ENCODE data around the gene TBX4. TPM values are rescaled to one million over a fixed set of nuclear protein-coding genes. Genes with fewer than 3 reads are reported as not detected.

The TBX4 gene
- polyA plus RNA-seq, 3 donors: not detected

DNA sequence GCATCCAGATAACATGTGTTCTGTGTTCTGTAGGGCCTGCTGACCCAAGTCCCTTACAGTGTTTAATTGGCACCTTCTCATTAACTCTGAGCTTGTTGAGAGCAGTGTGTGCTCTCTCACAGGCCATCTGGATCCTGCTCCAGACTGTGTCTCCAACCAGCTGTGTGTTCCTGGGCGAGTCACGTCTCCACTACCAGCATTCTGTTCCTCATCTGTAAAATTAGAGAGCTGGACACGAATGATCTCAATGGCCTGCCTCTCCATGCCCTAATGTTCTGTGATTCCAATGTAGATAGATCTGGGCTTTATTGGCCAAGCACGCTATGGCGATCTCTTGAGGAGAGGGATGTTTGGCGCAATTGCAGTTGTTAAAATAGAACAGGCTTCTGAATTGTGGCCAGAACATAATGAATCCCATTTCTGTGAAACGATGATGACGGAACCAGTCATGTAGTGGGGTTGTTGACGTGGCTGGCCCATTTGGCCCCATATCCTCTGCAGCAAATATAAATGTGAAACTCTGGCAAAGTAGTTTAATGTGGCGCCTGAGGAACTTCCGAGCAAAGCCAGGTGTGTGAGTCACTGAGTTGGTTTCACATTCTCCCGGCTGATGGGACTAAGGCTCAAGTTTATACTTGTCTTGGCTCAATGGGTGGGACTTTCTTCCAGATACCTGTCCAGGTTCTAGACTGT is 22.2 kb downstream of the TBX4 start:
- no peak for DNase-seq
- TF ChIP-seq, protein P1, sequence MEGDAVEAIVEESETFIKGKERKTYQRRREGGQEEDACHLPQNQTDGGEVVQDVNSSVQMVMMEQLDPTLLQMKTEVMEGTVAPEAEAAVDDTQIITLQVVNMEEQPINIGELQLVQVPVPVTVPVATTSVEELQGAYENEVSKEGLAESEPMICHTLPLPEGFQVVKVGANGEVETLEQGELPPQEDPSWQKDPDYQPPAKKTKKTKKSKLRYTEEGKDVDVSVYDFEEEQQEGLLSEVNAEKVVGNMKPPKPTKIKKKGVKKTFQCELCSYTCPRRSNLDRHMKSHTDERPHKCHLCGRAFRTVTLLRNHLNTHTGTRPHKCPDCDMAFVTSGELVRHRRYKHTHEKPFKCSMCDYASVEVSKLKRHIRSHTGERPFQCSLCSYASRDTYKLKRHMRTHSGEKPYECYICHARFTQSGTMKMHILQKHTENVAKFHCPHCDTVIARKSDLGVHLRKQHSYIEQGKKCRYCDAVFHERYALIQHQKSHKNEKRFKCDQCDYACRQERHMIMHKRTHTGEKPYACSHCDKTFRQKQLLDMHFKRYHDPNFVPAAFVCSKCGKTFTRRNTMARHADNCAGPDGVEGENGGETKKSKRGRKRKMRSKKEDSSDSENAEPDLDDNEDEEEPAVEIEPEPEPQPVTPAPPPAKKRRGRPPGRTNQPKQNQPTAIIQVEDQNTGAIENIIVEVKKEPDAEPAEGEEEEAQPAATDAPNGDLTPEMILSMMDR (IDR thresholded peaks at IDR 0.05): no peak
- peaks cover 9 to 25% (median 16%) of the 10 kb centered on the region in 3 donors for H3K27me3 Mint-ChIP-seq (ENCODE audit: low read depth in 3 of 3)
- intact Hi-C loops (cut with micrococcal nuclease): no loop called here
- H2AFZ ChIP-seq (ENCODE audit: insufficient read depth, low read depth, low read length, poor library complexity, severe bottlenecking): no peak overlapping the region
- H3K9ac ChIP-seq (ENCODE audit: insufficient read depth, low read length, poor library complexity, severe bottlenecking): no peak overlapping the region
- WGBS (ENCODE audit: insufficient coverage): 94% methylated on average over 11 of the region's 12 CpGs
- H3K4me3 Mint-ChIP-seq: no peak overlapping the region
- no peaks in the 10 kb centered on the region for H3K9me3 ChIP-seq (replicated peaks in 1 of 2; ENCODE audit: control insufficient read depth in 1 of 2, insufficient read depth in 1 of 2, low read length in 2 of 2)
- no peaks in the 10 kb centered on the region for H3K36me3 Mint-ChIP-seq
- H3K4me3 ChIP-seq (replicated peaks in 1 of 3; ENCODE audit: low read depth in 2 of 3, low read length in 3 of 3): no peak overlapping the region
- no peaks in the 10 kb centered on the region for H3K4me1 Mint-ChIP-seq
- H3K27ac Mint-ChIP-seq: no peak overlapping the region
- no peaks in the 10 kb centered on the region for H3K9me3 Mint-ChIP-seq
- no peaks in the 10 kb centered on the region for H3K4me1 ChIP-seq (ENCODE audit: control insufficient read depth in 1 of 2, insufficient read depth in 2 of 2, low read length in 2 of 2)
- H3K27me3 ChIP-seq (ENCODE audit: control insufficient read depth in 2 of 2, insufficient read depth in 2 of 2, low read length in 2 of 2): peaks cover 0 to 6% of the 10 kb centered on the region in 2 donors
- H4K20me1 ChIP-seq (ENCODE audit: insufficient read depth, low read length): no peaks in the 10 kb centered on the region
- H3K27ac ChIP-seq (ENCODE audit: low read depth in 1 of 2, low read length in 2 of 2): no peak overlapping the region
- no peak overlapping the region for H3K4me2 ChIP-seq (replicated peaks; ENCODE audit: extremely low read depth, low read length, poor library complexity, severe bottlenecking)
- no peaks in the 10 kb centered on the region for H3K79me2 ChIP-seq (ENCODE audit: insufficient read depth, low read length)
- no peaks in the 10 kb centered on the region for H3K36me3 ChIP-seq (replicated peaks in 1 of 2; ENCODE audit: control insufficient read depth in 1 of 2, insufficient read depth in 2 of 2, low read length in 2 of 2)

DNA sequence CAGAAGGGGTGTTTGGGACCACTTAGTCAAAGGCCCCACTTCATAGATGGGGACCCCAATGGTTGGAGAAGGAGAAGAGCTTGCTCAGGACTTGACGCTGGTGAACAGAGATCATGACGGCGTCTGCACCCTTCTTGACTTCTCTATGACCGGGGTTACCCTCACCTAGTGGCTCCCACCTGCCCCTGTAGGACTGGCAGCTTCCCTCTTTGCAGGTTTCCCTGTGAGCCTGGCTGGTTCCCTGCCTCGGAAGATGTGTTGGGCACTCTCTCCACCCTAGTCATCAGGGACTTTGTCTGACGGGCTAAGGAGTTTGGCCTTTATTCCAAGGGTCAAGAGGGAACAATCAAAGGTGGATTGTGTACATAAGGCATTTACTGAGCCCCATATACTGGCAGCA is 22.7 kb downstream of the TBX4 start:
- Histone ChIP-seq H3K36me3 (replicated peaks in 1 of 2; ENCODE audit: control insufficient read depth in 1 of 2, insufficient read depth in 2 of 2, low read length in 2 of 2) (no peaks in the 10 kb centered on the region), H3K9me3 (replicated peaks in 1 of 2; ENCODE audit: control insufficient read depth in 1 of 2, insufficient read depth in 1 of 2, low read length in 2 of 2) (no peaks in the 10 kb centered on the region), H3K4me1 (ENCODE audit: control insufficient read depth in 1 of 2, insufficient read depth in 2 of 2, low read length in 2 of 2) (no peaks in the 10 kb centered on the region), H2AFZ (ENCODE audit: insufficient read depth, low read depth, low read length, poor library complexity, severe bottlenecking) (no peak overlapping the region), H3K79me2 (ENCODE audit: insufficient read depth, low read length) (no peaks in the 10 kb centered on the region), H4K20me1 (ENCODE audit: insufficient read depth, low read length) (no peaks in the 10 kb centered on the region), H3K4me2 (replicated peaks; ENCODE audit: extremely low read depth, low read length, poor library complexity, severe bottlenecking) (no peak overlapping the region), H3K9ac (ENCODE audit: insufficient read depth, low read length, poor library complexity, severe bottlenecking) (no peak overlapping the region), H3K4me3 (replicated peaks in 1 of 3; ENCODE audit: low read depth in 2 of 3, low read length in 3 of 3) (no peak overlapping the region), H3K27ac (ENCODE audit: low read depth in 1 of 2, low read length in 2 of 2) (no peak overlapping the region), H3K27me3 (ENCODE audit: control insufficient read depth in 2 of 2, insufficient read depth in 2 of 2, low read length in 2 of 2) (peaks cover 0 to 6% of the 10 kb centered on the region in 2 donors)
- intact Hi-C loops (cut with micrococcal nuclease): no loop called here
- no peak for DNase-seq
- Mint-ChIP-seq H3K36me3 (no peaks in the 10 kb centered on the region), H3K9me3 (no peaks in the 10 kb centered on the region), H3K4me1 (no peaks in the 10 kb centered on the region), H3K27ac (no peak overlapping the region), H3K4me3 (no peak overlapping the region), H3K27me3 (ENCODE audit: low read depth in 3 of 3) (peaks cover 9 to 26% (median 16%) of the 10 kb centered on the region in 3 donors)
- TF ChIP-seq, protein P1 (IDR thresholded peaks at IDR 0.05): no peak
- WGBS (ENCODE audit: insufficient coverage): 62% methylated on average over 4 of the region's 6 CpGs
